ENCODE measurements around the gene ZNF438.

ZNF438 gene

DNA sequence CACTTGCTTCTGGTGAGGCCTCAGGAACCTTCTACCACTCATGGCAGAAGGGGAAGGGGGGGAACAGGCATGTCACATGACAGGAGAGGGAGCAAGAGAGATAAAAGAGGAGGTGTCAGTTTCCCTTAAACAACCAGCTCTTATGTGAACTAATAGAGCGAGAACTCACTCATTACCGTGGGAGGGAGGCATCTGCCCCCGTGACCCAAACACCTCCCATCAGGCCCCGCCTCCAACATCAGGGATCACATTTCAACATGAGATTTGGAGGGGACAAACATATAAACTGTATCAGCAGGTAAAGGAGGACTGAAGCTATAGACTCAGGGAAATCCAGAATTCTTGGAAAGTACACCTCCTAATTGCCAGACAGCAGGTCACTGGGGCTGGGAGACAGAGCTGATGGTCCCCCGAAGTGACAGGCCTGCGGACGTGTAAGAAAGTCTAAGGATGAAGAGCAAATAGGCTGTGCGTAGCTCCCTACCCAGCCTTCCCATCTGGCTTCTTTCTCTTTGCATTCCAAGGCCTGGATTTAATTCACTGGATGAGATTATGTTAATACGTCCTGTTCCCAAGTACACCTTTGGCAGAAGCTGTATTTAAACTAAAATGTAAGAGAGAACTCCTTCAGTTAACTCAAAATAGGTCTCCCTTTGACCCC is 215.4 kb downstream of the ZNF438 start:
- H3K4me1 Mint-ChIP-seq: peaks cover 82% of the 10 kb centered on the region
- H3K4me3 Mint-ChIP-seq: no peak overlapping the region
- no peaks in the 10 kb centered on the region for H3K36me3 Mint-ChIP-seq (ENCODE audit: low read depth)
- peak overlapping the region; percentile 79 to 94 (median 92) for H3K27ac Mint-ChIP-seq
- peaks cover 2% of the 10 kb centered on the region for H3K27me3 Mint-ChIP-seq (ENCODE audit: low read depth)
- no peaks in the 10 kb centered on the region for H3K9me3 Mint-ChIP-seq
- TF ChIP-seq, protein P1, sequence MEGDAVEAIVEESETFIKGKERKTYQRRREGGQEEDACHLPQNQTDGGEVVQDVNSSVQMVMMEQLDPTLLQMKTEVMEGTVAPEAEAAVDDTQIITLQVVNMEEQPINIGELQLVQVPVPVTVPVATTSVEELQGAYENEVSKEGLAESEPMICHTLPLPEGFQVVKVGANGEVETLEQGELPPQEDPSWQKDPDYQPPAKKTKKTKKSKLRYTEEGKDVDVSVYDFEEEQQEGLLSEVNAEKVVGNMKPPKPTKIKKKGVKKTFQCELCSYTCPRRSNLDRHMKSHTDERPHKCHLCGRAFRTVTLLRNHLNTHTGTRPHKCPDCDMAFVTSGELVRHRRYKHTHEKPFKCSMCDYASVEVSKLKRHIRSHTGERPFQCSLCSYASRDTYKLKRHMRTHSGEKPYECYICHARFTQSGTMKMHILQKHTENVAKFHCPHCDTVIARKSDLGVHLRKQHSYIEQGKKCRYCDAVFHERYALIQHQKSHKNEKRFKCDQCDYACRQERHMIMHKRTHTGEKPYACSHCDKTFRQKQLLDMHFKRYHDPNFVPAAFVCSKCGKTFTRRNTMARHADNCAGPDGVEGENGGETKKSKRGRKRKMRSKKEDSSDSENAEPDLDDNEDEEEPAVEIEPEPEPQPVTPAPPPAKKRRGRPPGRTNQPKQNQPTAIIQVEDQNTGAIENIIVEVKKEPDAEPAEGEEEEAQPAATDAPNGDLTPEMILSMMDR (IDR thresholded peaks at IDR 0.05; ENCODE audit: unreplicated experiment in 3 of 3): no peak

DNA sequence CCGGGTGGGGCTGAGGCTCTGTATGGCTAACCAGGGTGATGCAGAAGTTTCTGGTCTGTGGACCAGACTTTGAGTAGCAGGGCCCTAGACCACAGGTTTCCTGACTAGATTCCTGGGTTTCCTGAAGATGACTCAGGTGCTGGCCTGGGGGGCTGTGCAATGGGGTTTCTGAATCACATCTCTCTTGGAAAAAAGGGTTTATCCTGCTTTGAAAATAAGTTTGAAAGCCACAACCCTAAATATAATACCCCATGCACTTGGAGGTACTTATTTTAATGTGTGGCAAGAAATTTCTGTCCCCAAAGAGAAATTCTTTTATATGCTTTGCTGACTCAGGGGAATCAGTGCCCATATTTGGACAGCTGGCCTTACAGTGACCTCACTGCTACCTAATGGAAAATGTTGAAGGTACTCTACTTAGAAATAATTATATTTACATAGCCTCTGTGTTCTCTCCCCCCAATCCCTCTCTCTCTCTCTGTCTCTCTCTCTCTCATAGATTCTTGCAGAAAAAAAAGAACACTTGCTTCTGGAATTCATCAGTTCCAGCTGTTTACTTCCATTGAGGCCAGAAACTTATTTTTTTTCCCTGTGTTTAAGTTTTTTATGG is 217.7 kb downstream of the ZNF438 start:
- Mint-ChIP-seq H3K27ac (peak overlapping the region; percentile 80 to 94 (median 92)), H3K27me3 (ENCODE audit: low read depth) (peaks cover 4% of the 10 kb centered on the region), H3K4me3 (peak overlapping the region in 2 of 3 experiments; percentile 4 to 43), H3K9me3 (no peaks in the 10 kb centered on the region), H3K4me1 (peaks cover 64% of the 10 kb centered on the region), H3K36me3 (ENCODE audit: low read depth) (no peaks in the 10 kb centered on the region)
- TF ChIP-seq, protein P1 (IDR thresholded peaks at IDR 0.05; ENCODE audit: unreplicated experiment in 3 of 3): no peak

DNA sequence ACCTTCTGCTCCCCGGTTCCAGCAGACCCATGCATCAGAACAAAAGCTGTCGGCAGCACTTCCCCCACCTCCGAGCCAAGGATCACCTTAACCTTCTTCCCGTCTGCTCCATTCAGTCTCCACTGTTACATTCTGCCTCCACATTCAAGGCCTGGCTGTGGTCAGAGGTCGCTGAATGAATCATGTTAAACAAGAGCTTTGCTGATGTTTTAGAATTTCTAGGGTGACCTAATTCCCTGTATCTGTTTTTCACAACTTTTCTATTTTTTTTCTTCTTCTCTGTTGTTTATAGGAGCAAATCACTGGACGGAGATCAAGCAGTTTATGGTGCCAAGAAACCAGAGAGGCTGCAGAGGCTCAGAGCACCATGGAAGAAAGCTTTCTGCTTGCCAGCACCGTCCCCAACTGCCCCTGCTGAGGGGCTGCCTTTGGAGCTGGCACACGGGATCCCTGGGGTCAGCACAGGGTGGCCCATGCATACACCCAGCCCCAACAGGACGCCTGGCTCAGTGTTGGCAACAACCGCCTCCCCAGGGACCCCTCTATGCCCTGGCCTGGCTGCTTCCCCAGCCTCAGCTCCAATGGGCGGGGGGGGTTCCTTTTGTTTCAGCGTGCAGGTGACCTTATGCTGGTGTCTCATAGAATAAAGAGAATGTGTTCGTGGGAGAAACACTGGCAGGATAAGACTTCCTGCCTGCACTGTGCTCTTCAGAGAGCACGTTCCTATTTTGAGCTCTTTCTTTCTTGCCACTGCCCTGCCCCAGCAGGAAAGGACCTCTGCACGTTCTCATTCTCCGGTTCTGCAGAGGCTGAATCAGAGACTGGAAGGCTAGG is 219.4 kb downstream of the ZNF438 start:
- Mint-ChIP-seq H3K4me3 (peak overlapping the region in 2 of 3 experiments; percentile 17 to 28), H3K9me3 (no peaks in the 10 kb centered on the region), H3K4me1 (peaks cover 58% of the 10 kb centered on the region), H3K27me3 (ENCODE audit: low read depth) (peaks cover 4% of the 10 kb centered on the region), H3K27ac (peak overlapping the region; percentile 80 to 94 (median 92)), H3K36me3 (ENCODE audit: low read depth) (no peaks in the 10 kb centered on the region)
- TF ChIP-seq, protein P1 (IDR thresholded peaks at IDR 0.05; ENCODE audit: unreplicated experiment in 3 of 3): no peak

DNA sequence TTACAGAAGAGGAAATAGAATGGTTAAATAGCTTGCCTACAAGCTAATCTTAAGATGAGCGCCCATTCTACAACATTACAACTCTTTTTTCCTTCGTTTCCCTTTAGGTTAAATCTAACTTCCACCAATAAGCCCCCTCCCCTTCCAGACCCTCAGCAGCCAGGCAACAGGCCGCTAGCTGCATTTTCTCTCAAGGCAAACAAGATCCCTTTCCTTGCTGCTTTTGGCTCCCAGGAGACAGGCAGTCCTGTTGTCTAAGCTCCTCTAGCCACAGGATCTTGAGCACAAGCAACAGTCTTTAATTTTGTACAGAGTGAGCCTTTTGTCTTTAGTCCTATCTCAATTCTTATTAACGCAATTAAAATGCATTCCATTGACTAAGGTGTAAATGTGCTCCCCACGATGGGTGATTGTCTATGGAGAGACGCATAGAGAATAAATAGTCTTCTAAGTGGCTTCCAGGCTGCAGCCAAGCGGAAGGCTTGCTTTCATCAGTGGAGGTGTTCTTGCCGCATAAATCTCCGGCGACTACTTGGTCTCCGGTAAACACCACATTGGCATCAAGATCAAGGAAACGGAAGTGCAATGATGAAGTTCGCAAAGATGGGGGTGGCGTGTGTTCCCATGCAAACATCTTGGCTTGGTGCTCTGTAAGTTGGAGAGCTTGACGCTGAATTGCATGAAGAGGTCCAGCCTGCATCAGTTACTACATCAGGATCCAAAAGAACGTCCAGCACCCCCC is 220.2 kb downstream of the ZNF438 start:
- H3K4me3 Mint-ChIP-seq: peak overlapping the region in 2 of 3 experiments; percentile 1 to 22
- H3K4me1 Mint-ChIP-seq: peaks cover 59% of the 10 kb centered on the region
- H3K36me3 Mint-ChIP-seq (ENCODE audit: low read depth): no peaks in the 10 kb centered on the region

DNA sequence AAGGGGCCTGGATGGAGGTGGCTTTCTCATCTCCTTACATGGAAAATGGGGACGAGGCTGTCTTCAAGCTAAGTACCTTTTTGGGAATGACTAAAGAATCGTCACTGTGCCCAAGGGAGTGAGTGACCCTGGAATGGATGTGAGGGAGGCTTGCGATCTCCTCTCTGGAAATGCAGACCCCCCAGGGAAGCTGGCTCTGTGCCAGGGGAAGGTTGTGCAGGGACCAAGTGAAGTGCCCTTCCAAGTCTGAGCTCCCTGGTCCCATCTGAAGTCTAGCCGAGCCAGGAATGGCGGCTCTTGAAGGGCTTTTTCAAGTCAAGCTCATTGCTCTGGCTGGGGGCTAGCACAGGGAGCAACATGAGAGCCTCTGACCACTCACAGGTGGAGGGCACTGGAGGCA is 221.2 kb downstream of the ZNF438 start:
- Mint-ChIP-seq H3K27me3 (ENCODE audit: low read depth) (peaks cover 4% of the 10 kb centered on the region), H3K4me1 (peaks cover 62% of the 10 kb centered on the region), H3K9me3 (no peaks in the 10 kb centered on the region)

More for the DNA sequence above, 220.2 kb downstream of the ZNF438 start:
- Mint-ChIP-seq H3K27me3 (ENCODE audit: low read depth) (peaks cover 4% of the 10 kb centered on the region), H3K27ac (peak overlapping the region; percentile 80 to 94 (median 92)), H3K9me3 (no peaks in the 10 kb centered on the region)
- TF ChIP-seq, protein P1 (IDR thresholded peaks at IDR 0.05; ENCODE audit: unreplicated experiment in 3 of 3): no peak

More for the DNA sequence above, 221.2 kb downstream of the ZNF438 start:
- Mint-ChIP-seq H3K36me3 (ENCODE audit: low read depth) (no peaks in the 10 kb centered on the region), H3K27ac (peak overlapping the region in 1 of 3 experiments; percentile 93), H3K4me3 (no peak overlapping the region)
- TF ChIP-seq, protein P1 (IDR thresholded peaks at IDR 0.05; ENCODE audit: unreplicated experiment in 3 of 3): no peak
